WTC11 (cell line): ENCODE results near the gene KIF3C.

Experiments used
- ATF2 ChIP-seq: sonication (generic); formaldehyde crosslinking; IDR thresholded peaks from 2 replicates; pipeline ENCODE4 v1.8.1; 2022; ENCODE audit warnings: low read depth, missing genetic modification reagents, borderline replicate concordance
- CREB1 ChIP-seq: sonication (generic); formaldehyde crosslinking; IDR thresholded peaks from 2 replicates; pipeline ENCODE4 v1.8.0; 2023; ENCODE audit warnings: mild to moderate bottlenecking, missing genetic modification reagents
- CTCF ChIP-seq: fragments of 200-600 bp; IDR thresholded peaks from 2 replicates; pipeline ENCODE4 v1.8.0; 2022; ENCODE audit warnings: antibody characterized with exemption
- TEAD4 ChIP-seq: sonication (generic); formaldehyde crosslinking; IDR thresholded peaks from 2 replicates; pipeline ENCODE4 v1.8.0; 2022; ENCODE audit warnings: mild to moderate bottlenecking, missing genetic modification reagents
- TF ChIP-seq, protein P1 (sequence below): sonication (generic); formaldehyde crosslinking; IDR thresholded peaks from 2 replicates; pipeline ENCODE4 v1.8.1; 2023; ENCODE audit warnings: mild to moderate bottlenecking, missing genetic modification reagents, moderate library complexity

DNA sequence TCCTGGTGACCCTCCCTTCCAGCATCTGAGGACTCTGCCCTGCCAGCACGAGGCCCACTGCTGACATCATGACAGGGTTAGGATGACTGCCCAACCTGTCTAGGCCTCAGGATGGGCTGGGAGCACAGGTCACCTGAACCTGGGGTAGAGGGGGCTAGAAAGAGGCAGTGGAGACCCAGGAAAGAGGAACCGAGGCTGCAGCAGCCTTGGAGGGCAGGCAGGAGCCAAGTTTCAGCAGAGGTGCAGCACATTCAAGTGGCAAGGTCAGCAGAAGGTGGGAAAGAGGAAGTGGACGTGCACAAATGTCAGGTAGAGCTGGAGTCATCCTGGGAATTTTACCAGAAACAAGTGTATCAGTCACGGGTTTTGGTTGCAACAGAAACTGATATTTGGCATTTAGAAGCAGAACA is 37.9 kb upstream of the KIF3C start:
- TF ChIP-seq CREB1 (no peak), CTCF (no peak), ATF2 (no peak), TEAD4 (CRISPR knock-in tag) (no peak)
- TF ChIP-seq, protein P1, sequence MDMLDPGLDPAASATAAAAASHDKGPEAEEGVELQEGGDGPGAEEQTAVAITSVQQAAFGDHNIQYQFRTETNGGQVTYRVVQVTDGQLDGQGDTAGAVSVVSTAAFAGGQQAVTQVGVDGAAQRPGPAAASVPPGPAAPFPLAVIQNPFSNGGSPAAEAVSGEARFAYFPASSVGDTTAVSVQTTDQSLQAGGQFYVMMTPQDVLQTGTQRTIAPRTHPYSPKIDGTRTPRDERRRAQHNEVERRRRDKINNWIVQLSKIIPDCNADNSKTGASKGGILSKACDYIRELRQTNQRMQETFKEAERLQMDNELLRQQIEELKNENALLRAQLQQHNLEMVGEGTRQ = no peak
